Putamen (tissue), 1 donor: ENCODE results near the gene JMJD1C.

Experiments
- DNase-seq: peaks from one replicate; pipeline ENCODE4 v3.0.0-alpha.2; 2016; ENCODE audit warnings: low spot score

JMJD1C gene

DNA sequence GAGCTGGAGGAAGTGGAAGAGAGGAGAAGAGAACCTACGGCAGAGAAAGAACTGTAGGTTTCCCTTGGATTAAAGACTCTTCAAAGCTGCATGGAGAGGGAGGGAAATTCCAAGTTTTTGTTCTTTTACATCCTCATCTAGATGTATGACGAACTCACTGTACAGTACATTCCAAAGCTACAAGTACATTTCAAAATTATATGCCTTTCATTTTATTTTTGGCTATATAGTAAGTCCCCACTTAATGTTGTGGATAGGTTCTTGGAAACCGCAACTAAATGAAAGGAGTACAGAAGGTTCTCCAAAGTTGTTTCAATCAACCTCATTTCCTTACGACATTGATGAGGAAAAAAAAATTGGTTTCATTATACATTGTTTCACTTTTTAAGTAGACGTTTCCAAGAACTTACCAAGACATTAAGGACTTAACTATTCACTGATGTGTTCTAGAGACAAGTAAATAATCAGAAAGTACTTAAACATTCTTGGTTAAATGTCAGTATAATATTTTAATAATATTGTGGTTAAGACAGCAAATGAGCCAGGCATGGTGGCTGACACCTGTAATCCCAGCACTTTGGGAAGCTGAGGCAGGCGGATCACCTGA is 16.1 kb upstream of the JMJD1C start:
- DNase-seq = no peak

DNA sequence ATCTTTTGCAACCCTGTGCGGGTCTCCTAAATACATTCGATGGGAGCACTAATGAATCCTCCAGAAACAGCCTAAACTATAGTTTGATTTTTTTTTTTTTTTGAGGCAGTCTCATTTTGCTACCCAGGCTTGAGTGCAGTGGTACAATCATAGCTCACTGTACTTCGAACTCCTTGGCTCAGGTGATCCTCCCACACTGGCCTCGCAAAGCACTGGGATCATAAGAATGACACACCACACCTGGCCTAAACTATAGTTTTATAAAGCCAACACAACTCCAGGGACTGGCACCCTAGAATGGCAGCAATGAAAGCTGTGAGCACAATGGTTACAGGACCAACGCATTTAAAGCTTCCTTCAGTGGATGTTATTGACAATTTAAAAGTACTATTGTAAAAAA is 14.5 kb upstream of the JMJD1C start:
- DNase-seq = no peak

DNA sequence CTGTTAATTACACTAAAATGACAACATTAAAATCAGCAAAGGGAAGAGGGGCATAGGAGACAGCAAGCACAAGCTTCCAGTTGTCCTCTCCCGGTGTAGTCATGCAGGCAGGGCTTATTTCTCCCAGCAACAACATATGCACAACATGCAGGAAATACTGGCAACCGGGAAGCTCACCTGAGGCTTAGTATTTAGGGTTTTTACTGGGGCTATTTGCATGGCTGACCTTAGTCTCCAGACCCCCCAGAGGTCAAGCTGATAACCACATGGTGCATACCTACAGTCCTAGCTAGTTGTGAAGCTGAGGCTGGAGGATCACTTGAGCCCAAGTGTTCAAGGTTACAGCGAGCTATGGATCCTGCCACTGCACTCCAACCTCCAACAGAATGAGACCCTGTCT is 12.8 kb upstream of the JMJD1C start:
- no peak for DNase-seq

DNA sequence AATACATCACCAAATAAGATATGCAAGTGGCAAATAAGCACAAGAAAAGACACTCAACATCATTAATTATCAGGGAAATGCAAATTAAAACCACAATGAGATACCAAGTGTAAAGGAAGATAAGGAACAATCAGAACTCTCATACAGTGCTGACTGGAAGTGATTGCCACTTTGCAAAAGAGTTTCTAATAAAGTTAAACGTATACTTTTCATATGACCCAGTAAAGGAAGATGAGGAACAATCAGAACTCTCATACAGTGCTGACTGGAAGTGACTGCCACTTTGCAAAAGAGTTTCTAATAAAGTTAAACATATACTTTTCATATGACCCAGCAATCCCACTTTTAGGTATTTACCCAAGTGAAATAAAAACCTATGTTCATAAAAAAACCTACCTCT is 12.2 kb upstream of the JMJD1C start:
- no peak for DNase-seq

DNA sequence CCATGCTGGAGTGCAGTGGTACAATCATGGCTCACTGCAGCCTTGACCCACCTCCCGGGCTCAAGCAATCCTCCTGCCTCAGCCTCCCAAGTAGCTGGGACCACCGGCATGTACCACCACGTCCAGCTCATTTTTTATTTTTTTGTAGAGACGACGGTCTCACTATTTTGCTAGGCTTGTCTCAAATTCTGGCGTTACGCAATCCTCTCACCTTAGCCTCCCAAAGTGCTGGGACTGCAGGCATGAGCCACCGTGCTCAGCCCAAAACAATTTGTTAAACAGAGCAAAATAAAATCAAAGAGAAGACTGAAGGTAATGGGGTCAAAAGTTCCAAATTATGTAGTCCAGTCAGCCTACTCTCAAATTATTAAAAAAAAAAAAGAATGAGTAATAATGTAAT is 8.7 kb upstream of the JMJD1C start:
- no peak for DNase-seq

DNA sequence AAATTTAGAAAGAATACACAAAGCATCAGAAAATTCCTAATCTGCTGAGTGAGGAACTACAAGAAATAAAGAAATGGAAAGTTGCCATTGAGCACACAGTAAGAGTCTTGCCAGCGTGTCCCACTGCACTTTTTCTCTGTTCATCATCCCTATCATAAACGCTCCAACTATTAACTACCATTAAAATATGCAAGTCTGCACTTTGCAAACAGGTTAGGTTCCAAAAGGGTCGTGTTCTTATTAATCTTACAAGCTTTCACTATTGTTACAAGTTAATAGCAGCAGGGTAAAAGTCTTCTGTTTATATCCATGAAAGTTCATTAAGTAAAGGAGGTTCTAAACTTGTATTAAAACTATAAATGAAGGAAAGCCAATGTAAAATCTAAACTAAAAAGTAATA is 5.2 kb upstream of the JMJD1C start:
- no peak for DNase-seq

DNA sequence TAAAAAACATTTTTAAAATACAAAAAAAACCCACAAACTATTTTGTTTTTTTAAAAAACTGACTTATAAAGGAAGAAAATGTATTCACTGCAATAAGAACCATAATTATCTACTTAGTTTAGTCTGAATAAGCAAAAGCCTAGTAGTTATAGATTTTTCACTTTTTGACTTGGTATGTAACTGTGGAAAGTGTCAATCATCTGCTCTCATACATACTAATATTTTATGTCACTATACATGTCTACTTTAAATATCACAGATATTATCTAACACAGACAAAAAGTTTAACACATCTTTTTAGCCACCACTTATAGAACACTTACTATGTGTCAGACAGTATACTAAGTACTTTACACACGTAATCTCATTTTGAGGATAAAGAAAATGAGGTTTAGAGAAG is 3.2 kb upstream of the JMJD1C start:
- no peak for DNase-seq

DNA sequence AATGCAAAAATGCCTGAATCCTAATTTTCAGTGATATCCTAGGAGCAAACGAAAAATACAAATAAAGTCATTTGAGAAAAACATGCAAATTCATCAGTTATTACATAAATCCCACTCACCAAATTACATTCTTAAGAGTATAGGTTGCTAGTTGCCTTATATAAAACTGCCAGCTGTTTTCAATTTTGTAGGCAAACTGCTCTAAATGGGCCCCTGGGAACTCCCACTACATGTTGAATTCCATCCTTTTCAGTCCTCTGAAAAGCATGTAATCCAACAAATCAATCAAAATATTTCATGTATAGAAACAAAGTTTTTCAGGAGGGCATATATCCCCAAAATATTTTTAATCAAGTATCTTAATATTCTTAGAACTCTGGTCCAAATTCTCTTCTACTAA is 2.1 kb upstream of the JMJD1C start:
- no peak for DNase-seq

DNA sequence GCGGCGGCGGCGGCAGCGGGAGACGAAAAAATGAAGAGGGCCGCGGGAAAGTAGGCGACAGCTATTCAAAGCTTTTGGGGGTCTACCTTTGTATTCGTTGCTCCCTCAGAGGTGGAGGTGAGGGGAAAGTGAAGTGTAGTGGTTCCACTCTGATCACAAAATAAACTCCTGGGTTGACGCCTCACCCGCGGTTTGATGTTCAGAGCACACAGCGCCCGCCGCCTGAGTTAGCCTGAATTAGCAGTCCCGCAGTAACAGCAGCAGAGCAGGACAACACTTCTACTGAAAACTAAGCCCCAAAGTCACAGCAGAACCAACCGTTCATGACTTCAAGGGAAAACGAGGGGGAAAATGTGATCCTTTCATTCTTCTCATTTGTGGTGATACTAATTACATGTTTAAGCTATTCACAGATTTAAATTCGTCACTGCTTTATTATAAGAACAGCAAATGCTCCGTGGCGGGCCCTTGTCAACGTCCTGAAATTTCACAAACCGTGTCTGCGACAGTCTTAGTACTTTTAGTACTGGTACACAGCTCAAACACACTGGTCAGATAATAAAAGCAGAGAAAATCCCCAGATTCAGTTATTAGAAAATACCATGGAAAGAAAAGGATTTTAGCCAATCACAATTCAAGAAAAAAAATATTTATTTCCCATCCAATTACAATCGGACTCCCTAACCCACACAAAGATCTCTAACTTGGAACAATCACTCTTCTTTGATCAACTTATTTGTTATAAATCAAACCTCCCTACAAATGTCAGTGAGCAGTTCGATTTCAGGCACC is 563 bp upstream of the JMJD1C start:
- DNase-seq = peak; percentile 56

DNA sequence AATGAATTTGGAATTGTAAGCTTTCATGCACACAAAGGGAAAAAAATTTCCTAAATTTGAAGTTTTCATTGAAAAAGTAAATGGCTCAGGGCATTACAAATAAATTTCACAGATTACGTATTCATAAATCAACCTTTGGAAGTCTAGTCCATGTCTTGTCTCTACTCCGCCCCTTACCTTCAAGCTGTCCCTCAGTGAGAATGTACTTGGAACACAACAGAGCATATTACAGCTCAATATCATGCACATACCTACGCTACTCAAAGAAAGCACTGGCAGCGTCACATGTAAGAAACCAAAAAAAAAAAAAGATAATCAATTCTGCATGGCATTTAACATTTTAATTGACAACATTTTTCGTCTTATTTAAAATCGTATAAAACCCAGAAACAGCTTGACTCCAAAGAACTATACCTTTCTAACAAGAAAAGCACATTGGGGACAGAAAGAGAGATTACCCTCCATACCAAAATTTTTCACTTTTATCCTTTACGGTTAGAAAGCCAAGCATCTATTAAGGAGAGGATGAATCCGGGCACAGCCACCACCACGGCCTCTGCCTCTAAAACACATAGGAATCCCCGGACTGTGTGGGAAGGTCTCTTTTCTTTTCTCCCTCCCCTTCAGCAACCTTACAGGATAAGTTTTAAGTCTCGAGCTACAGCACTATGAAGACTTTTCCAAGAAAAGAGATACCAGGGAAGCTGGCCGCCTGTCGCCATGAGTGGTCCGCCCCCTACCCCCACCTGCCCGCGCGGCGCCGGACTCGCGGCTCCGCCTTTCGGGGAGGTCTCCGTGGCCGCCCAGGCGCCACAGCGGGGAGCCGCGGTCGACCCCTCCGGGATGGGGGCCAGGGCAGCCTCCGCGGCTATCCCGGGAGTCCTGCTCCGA is 1.1 kb downstream of the JMJD1C start:
- no peak for DNase-seq

DNA sequence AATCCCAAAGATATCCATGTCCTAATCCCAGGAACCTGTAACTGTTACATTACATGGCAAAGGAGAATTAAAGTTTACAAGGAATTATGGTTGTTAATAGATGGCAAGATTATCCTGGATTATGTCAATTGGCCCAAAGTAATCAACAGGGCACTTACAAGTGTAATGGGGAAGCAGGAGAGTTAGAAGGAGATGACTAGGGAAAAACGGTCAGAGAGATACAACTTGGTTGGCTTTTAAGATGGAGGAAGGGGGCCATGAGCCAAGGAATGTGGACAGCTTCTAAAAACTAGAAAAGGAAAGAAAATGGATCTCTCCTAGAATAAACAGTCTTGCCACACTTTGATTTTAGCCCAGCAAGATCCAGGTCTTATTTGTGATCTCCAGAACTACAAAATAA is 3.3 kb downstream of the JMJD1C start:
- DNase-seq = no peak

DNA sequence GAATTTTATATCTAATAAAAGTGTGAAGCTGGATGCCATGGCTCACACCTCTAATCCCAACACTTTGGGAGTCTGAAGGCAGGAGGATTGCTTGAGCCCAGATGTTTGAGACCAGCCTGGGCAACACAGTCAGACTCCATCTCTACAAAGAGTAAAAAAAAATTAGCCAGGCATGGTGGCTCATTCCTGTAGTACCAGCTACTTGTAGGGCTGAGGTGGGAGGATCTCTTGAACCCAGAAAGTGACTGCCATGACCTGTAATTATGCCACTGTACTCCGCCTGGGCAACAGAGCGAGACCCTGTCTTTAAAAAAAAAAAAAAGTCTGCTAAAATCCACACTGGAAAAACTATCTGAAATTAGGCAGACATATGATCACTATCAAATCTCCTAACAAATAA is 7.6 kb downstream of the JMJD1C start:
- no peak for DNase-seq

DNA sequence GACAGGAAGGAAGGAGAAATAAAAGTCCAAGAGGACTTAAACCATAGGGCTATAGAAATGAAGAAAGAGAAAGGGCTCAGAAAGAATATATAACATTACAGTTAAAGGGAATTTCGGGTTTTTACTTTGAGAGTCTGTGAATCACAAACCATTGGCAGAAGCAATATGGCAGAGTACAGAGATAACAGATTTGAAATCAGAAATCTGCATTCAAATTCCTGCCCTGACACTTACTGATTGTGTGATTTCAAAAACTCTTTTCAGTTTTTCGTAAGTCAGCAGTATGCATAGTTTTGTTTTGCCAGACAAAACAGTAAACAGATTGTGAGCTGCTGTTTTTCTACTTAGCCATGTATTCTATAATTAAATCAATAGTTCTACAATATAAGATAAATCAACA is 8.2 kb downstream of the JMJD1C start:
- no peak for DNase-seq

DNA sequence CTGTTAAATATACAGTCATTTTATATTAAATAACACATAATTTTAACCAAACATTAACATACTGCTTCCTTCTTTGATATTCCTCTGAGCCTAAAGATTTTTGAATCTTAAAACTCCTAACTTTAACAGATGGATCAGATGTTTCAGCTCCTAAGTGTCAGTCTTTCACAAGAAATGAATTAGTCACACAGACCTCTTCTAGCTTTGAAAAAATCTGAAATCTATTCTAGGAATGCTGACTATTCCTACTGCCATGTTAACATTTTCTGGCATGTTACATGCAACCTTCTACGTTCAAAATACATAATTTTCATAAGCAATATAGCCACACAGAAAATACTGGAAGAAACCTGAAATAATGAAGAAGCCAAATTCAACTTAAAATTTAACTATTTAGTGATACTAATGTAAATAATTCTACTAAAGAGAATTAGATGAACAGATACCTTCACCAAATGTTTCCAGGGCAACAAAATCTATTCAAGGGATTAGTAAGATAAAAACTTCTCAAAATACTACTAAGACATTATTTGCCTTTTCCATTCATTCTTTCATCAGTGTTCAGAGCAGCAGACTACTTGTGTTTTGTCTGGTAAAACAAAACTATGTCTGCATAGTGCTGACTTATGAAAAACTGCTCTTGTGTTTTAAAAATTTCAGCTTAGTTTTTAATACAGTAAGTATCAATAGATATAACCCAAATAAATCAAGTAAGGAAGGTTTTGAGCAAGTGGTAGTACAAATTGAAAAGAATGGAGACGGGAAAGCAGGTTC is 9.2 kb downstream of the JMJD1C start:
- no peak for DNase-seq

DNA sequence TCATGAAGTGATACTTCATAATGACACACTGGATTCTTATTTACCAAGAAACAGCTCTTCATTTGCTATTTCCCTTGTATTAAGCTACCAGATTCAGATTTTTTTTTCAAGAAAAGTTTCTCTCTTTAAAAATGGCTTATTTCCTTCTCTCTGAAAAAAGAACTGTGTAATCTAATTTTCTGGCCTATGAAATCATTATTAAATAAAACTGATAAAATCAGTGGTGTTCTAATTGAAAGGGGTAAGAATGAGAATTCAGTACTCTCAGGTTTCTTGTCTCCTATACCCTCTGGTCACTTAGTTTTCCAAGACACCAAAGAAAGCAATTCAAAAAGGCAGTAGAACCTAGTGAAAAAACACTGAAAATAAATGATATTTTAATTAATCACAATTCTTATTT is 10.3 kb downstream of the JMJD1C start:
- DNase-seq = no peak

DNA sequence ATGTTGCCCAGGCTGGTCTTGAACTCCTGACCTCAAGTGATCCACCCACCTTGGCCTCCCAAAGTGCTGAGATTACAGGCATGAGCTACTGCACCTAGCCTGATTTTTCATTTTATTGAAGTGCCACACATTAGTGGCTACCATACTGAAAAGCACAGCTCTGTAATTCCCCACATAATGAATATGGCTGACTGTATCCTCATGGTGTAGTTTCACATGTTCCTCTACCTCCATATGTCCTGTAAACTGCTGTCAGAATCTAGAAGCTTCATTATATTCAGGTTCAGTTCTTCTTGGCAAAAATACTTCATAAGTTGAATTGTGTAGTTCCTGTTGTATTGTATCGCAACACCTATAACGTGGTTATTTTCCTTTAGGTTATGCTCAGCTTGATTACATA is 11.1 kb downstream of the JMJD1C start:
- no peak for DNase-seq

DNA sequence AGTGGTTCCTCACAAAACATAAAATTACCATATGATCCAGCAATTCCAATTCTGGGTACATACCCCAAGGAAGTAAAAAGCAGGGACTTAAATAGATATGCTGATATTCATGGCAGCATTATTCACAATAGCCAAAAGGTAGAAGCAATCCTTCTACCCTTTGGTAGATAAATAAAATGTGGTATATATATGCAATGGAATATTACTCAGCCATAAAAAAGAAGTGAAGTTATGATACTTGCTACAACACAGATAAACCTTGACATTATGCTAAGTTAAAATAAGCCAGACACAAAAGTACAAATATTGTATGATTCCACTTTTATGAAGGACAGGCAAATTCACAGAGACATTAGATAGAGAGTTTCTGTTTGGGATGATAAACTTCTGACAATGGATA is 13.3 kb downstream of the JMJD1C start:
- DNase-seq = no peak

DNA sequence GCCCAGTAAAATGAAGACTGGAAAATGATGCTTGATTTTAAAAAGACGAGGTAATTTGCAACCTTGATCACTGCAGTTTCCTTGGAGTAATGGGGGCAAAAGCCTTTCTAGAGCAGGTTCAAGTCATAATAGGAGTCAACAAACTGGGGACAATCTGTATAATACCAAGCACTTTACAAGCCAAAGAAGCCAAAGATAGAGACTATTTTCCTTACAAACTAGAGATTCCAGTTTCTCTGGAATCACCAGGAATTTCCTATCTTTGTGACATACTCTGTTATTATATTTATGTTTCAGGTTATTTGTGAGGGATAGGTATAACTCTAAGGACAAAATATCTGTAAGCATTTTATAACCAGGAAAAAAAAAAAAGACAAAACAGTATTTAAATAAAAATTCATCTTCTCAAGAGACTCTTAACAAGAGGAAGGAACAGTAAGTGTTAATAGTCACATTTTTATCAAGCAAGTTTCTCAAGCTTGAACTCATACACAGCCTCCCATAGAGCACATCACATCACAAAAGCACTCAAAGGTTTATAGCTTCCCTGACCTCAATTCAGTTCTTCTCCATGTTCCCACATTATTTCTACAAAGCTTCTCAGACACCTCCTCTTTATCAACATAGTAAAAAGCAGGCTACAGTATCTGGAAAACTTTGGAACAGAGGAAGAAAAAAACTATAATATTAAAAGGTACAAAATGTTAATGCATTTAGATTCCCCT is 18.9 kb downstream of the JMJD1C start:
- no peak for DNase-seq

DNA sequence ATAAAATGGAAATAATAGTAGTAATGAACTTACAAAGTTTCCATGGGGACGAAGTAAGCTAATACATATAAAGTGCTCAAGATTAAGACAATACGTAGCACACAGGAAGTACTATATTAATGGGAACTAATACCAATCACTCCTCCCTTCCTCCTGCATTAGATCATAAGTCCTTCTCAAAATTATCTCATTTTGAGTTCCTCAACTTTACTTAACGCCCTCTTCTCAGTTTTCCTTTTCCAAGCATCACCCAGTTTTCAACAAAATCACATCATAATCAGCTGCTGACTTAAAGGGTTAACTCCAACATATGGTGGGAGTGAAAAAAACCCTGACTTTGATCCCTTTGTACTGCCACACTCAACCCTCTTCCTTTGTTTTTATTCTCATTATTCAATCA is 24.4 kb downstream of the JMJD1C start:
- no peak for DNase-seq

DNA sequence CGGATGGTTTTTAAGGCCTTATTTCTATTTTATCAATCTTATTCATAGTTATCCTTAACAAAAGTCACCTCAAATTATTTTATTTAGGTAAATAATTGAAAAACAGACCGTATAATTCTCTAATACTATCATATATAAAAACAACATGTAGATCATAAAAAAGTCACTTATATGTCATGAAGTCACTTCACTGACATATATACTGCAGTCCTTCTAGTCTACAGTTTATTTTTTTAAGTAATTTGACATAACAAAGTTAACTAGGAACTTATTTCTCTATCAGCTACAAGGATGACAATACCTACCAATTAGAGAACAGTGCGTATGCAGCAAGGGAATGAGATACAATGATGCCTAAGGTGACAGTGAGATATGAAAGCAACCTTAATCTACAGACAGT is 26.2 kb downstream of the JMJD1C start:
- no peak for DNase-seq
